SK-N-SH (cell line): ENCODE measurements around the gene PAQR6. TPM values are rescaled to one million over a fixed set of nuclear protein-coding genes. Genes with fewer than 3 reads are reported as not detected.

ENCODE experiments used
- CTCF ChIA-PET: fragments of 300-600, 350-600 bp; formaldehyde crosslinking; extraction: SDS; loops from one replicate; lab custom pipeline; 2021; lab: Yijun Ruan, JAX
- POLR2A ChIA-PET: fragments of 350-600 bp; sonication (Branson Sonifier 250); formaldehyde crosslinking; extraction: SDS; loops from one replicate; lab custom pipeline; 2020; ENCODE audit warnings: antibody characterized with exemption, inconsistent platforms; lab: Yijun Ruan, JAX
- DNase-seq: peaks from one replicate; pipeline ENCODE4 v3.0.0; 2012
- H2AFZ ChIP-seq: fragments of 200-600 bp; sonication (generic); 2 replicates; pipeline ENCODE4 v1.8.1; 2016; ENCODE audit warnings: antibody characterized with exemption, mild to moderate bottlenecking, low read depth
- H3F3A ChIP-seq: fragments of 200-600 bp; sonication (generic); replicated peaks from 2 replicates; pipeline ENCODE3; 2016; ENCODE audit warnings: antibody characterized with exemption, mild to moderate bottlenecking; ENCODE audit not compliant: insufficient read depth
- H3K27ac ChIP-seq, 2 experiments: fragments of 200-500 bp in 1 of 2; fragments of 200-600 bp in 1 of 2; sonication (Bioruptor generic) in 1 of 2; sonication (generic), shearing (Covaris generic) in 1 of 2; 2 replicates each; pipeline versions ENCODE4 v1.5.1 to v1.6.1; 2014 to 2016; ENCODE audit warnings: low read depth in 2 of 2, inconsistent platforms in 1 of 2, low read length in 1 of 2, mild to moderate bottlenecking in 1 of 2, mixed read lengths in 1 of 2
- H3K27me3 ChIP-seq: fragments of 200-600 bp; sonication (generic), shearing (Covaris generic); 2 replicates; pipeline ENCODE4 v1.6.1; 2016; ENCODE audit warnings: mixed run types; ENCODE audit not compliant: insufficient read depth
- H3K36me3 ChIP-seq, 2 experiments: fragments of 200-500 bp in 1 of 2; fragments of 200-600 bp in 1 of 2; sonication (Bioruptor generic) in 1 of 2; sonication (generic) in 1 of 2; replicated peaks in 1 of 2; 2 replicates each; pipeline versions ENCODE3 to v1.5.1; 2014 to 2016; ENCODE audit warnings: low read length in 1 of 2, mild to moderate bottlenecking in 1 of 2; ENCODE audit not compliant: insufficient read depth in 2 of 2, control insufficient read depth in 1 of 2
- H3K4me1 ChIP-seq, 2 experiments: fragments of 200-500 bp in 1 of 2; fragments of 200-600 bp in 1 of 2; sonication (Bioruptor generic) in 1 of 2; sonication (generic), shearing (Covaris generic) in 1 of 2; 2 replicates each; pipeline versions ENCODE4 v1.5.1 to v1.6.1; 2014 to 2016; ENCODE audit warnings: low read depth in 1 of 2, low read length in 1 of 2, mixed run types in 1 of 2; ENCODE audit not compliant: insufficient read depth in 2 of 2, control insufficient read depth in 1 of 2
- H3K4me2 ChIP-seq: fragments of 200-600 bp; sonication (generic), shearing (Covaris generic); 2 replicates; pipeline ENCODE4 v1.6.1; 2017; ENCODE audit warnings: mixed run types
- H3K4me3 ChIP-seq, 2 experiments: fragments of 200-500 bp in 1 of 2; fragments of 200-600 bp in 1 of 2; sonication (Bioruptor generic) in 1 of 2; sonication (generic), shearing (Covaris generic) in 1 of 2; 2 replicates each; pipeline versions ENCODE4 v1.5.1 to v1.8.1; 2014 to 2016; ENCODE audit warnings: low read depth in 2 of 2, inconsistent platforms in 1 of 2, low read length in 1 of 2, mild to moderate bottlenecking in 1 of 2, mixed read lengths in 1 of 2, moderate library complexity in 1 of 2
- H3K79me2 ChIP-seq: fragments of 200-600 bp; sonication (generic); 2 replicates; pipeline ENCODE4 v1.8.1; 2017; ENCODE audit warnings: mild to moderate bottlenecking; ENCODE audit not compliant: insufficient read depth
- H3K9ac ChIP-seq: fragments of 200-600 bp; sonication (generic); 2 replicates; pipeline ENCODE4 v1.6.1; 2017; ENCODE audit warnings: mixed run types
- H3K9me2 ChIP-seq: fragments of 200-600 bp; sonication (generic); 2 replicates; pipeline ENCODE4 v1.6.1; 2017; ENCODE audit warnings: mixed run types
- H3K9me3 ChIP-seq: fragments of 200-600 bp; sonication (generic); 2 replicates; pipeline ENCODE4 v1.6.1; 2017; ENCODE audit warnings: mixed run types, mild to moderate bottlenecking, moderate library complexity
- H4K20me1 ChIP-seq: fragments of 200-600 bp; sonication (generic); 2 replicates; pipeline ENCODE4 v1.6.1; 2017; ENCODE audit warnings: mild to moderate bottlenecking, mixed run types; ENCODE audit not compliant: insufficient read depth
- CHD2 ChIP-seq: fragments of 150-350 bp; IDR thresholded peaks from 2 replicates; pipeline ENCODE4 v1.6.1; 2018; ENCODE audit warnings: low read length; ENCODE audit not compliant: partially characterized antibody
- ELF1 ChIP-seq: IDR thresholded peaks from 2 replicates; pipeline ENCODE4 v1.4.0; 2012
- EZH2phosphoT487 ChIP-seq: fragments of 200-600 bp; sonication (generic); IDR thresholded peaks from 2 replicates; pipeline ENCODE4 v1.6.1; 2017; ENCODE audit warnings: low read depth, mixed run types, mild to moderate bottlenecking, antibody characterized with exemption, moderate library complexity, borderline replicate concordance
- FOXJ3 ChIP-seq: sonication (generic); formaldehyde crosslinking; IDR thresholded peaks from 2 replicates; pipeline ENCODE4 v1.5.1; 2020; ENCODE audit warnings: mild to moderate bottlenecking, missing genetic modification reagents
- FOXM1 ChIP-seq: IDR thresholded peaks from 2 replicates; pipeline ENCODE4 v1.4.0; 2012; ENCODE audit warnings: low read depth, mild to moderate bottlenecking
- GABPA ChIP-seq: IDR thresholded peaks from 2 replicates; pipeline ENCODE4 v1.4.0; 2012; ENCODE audit warnings: low read depth, mild to moderate bottlenecking
- GATA2 ChIP-seq: sonication (generic); formaldehyde crosslinking; IDR thresholded peaks from 2 replicates; pipeline ENCODE4 v1.5.0; 2020; ENCODE audit warnings: mild to moderate bottlenecking, missing genetic modification reagents
- MEF2A ChIP-seq: IDR thresholded peaks from 2 replicates; pipeline ENCODE4 v1.4.0; 2012; ENCODE audit warnings: low read depth, borderline replicate concordance
- MXI1 ChIP-seq: IDR thresholded peaks from 2 replicates; pipeline ENCODE4 v1.6.1; 2012; ENCODE audit warnings: mild to moderate bottlenecking, low read depth, low read length, improper control_type of control experiment
- NRF1 ChIP-seq: IDR thresholded peaks from 2 replicates; pipeline ENCODE4 v1.6.1; 2012; ENCODE audit warnings: low read depth, mild to moderate bottlenecking, low read length
- POLR2AphosphoS5 ChIP-seq: IDR thresholded peaks from 2 replicates; pipeline ENCODE4 v1.6.1; 2012; ENCODE audit warnings: low read depth, low read length
- RAD21 ChIP-seq: IDR thresholded peaks from 2 replicates; pipeline ENCODE4 v1.6.1; 2012; ENCODE audit warnings: mild to moderate bottlenecking, low read length
- RCOR1 ChIP-seq: fragments of 150-350 bp; IDR thresholded peaks from 2 replicates; pipeline ENCODE4 v1.6.1; 2017; ENCODE audit warnings: antibody characterized with exemption, low read length
- RFX5 ChIP-seq: IDR thresholded peaks from 2 replicates; pipeline ENCODE4 v1.6.1; 2012; ENCODE audit warnings: mild to moderate bottlenecking, improper control_type of control experiment, low read length
- RXRA ChIP-seq: IDR thresholded peaks from 2 replicates; pipeline ENCODE4 v1.4.0; 2012; ENCODE audit warnings: low read depth, mild to moderate bottlenecking, borderline replicate concordance
- SIN3A ChIP-seq: IDR thresholded peaks from 2 replicates; pipeline ENCODE4 v1.6.1; 2012; ENCODE audit warnings: low read depth, mild to moderate bottlenecking, low read length, moderate library complexity, borderline replicate concordance
- TEAD4 ChIP-seq: IDR thresholded peaks from 2 replicates; pipeline ENCODE4 v1.4.0; 2012; ENCODE audit warnings: mild to moderate bottlenecking, borderline replicate concordance; ENCODE audit not compliant: insufficient read depth
- whole genome bisulfite sequencing: methylation state at CpG from one replicate; pipeline ENCODE4 v1.1.6; 2017; ENCODE audit warnings: low lambda C conversion rate; 5-methylcytosine and 5-hydroxymethylcytosine counted together
- polyA plus RNA-seq, 3 experiments: library from polyadenylated mRNA; depleted of rRNA; stranded (reverse); fragments of >200 nt; gene quantifications; 2 replicates each; pipeline ENCODE4 v1.2.3, GENCODE V29; 2012
- TF ChIP-seq, protein P1 (sequence below): fragments of 150-350 bp; IDR thresholded peaks from 2 replicates; pipeline ENCODE4 v1.6.1; 2017; ENCODE audit warnings: antibody characterized with exemption, low read length, low read depth, borderline replicate concordance
- TF ChIP-seq, protein P2 (sequence below): fragments of 200-600 bp; sonication (generic); IDR thresholded peaks from 2 replicates; pipeline ENCODE4 v1.6.1; 2017; ENCODE audit warnings: antibody characterized with exemption, mild to moderate bottlenecking, moderate library complexity

The PAQR6 gene
- polyA plus RNA-seq, 1 of the 3 experiments (the other 2 are of a cell fraction), result 2.4 TPM

DNA sequence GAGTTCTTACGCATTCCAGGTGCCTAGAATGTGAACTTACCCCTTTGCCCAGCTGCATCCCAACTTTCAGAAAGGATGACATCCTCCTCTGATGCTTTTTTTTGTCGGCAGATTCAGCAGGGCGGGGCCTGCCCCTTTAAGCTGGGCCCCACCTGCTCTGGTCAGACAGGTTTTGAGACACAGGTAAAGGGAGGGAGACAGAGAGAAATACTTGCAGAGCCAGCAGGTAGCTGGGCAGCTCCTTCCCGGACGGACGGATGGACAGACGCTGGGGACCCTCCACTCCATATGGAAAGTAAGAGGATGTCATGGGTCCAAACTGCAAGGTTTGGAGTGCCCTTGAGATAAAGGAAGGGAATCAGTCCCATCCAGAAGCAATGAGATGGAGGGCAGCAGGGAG, 36.3 kb upstream of the PAQR6 start, which contains the start of gene TMEM79:
TSS of gene TMEM79 (plus strand) at position 214 of the 400 bp plus-strand sequence. CDS start 902 bp downstream, outside the sequence.
- Histone ChIP-seq H3K4me2 (peak within 1 kb of the TSS; percentile 88), H3K9ac (peak within 1 kb of the TSS; percentile 84), H3K4me3 (peak within 1 kb of the TSS; percentile 67 to 87), H2AFZ (peak within 1 kb of the TSS; percentile 95), H3K4me1 (peaks cover 10 to 17% of the 10 kb centered on the region in 2 experiments; a peak in 2 of 4 replicates), H3K9me2 (no peaks in the 10 kb centered on the region), H4K20me1 (peaks cover 28% of the 10 kb centered on the region), H3K27me3 (no peaks in the 10 kb centered on the region), H3K9me3 (no peaks in the 10 kb centered on the region), H3K79me2 (peaks cover 46% of the 10 kb centered on the region), H3K27ac (peak within 1 kb of the TSS; percentile 69 to 86; a peak in 3 of 4 replicates), H3F3A (peaks cover 14% of the 10 kb centered on the region), H3K36me3 (peaks cover 11 to 16% of the 10 kb centered on the region in 2 experiments)
- 92% methylated on average over 7 of the region's 7 CpGs for WGBS
- POLR2A ChIA-PET, result no interaction called here
- CTCF ChIA-PET, result interaction anchor here (1.1 to 2.4 kb wide), 6 partner anchors 15 to 218 kb away, joined by 3 to 8 read pairs (median 4); partner anchors contain the start of gene VHLL
- no peak for DNase-seq
- no peak for TF ChIP-seq RCOR1
- TF ChIP-seq EZH2phosphoT487, result no peak
- no peak for TF ChIP-seq FOXM1
- no peak for TF ChIP-seq FOXJ3 (CRISPR knock-in tag)
- TF ChIP-seq, protein P1, sequence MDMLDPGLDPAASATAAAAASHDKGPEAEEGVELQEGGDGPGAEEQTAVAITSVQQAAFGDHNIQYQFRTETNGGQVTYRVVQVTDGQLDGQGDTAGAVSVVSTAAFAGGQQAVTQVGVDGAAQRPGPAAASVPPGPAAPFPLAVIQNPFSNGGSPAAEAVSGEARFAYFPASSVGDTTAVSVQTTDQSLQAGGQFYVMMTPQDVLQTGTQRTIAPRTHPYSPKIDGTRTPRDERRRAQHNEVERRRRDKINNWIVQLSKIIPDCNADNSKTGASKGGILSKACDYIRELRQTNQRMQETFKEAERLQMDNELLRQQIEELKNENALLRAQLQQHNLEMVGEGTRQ, result no peak
- TF ChIP-seq, protein P2, sequence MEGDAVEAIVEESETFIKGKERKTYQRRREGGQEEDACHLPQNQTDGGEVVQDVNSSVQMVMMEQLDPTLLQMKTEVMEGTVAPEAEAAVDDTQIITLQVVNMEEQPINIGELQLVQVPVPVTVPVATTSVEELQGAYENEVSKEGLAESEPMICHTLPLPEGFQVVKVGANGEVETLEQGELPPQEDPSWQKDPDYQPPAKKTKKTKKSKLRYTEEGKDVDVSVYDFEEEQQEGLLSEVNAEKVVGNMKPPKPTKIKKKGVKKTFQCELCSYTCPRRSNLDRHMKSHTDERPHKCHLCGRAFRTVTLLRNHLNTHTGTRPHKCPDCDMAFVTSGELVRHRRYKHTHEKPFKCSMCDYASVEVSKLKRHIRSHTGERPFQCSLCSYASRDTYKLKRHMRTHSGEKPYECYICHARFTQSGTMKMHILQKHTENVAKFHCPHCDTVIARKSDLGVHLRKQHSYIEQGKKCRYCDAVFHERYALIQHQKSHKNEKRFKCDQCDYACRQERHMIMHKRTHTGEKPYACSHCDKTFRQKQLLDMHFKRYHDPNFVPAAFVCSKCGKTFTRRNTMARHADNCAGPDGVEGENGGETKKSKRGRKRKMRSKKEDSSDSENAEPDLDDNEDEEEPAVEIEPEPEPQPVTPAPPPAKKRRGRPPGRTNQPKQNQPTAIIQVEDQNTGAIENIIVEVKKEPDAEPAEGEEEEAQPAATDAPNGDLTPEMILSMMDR, result no peak
- TF ChIP-seq GATA2, result no peak
- TF ChIP-seq MXI1, result no peak
- no peak for TF ChIP-seq SIN3A
- no peak for TF ChIP-seq ELF1
- TF ChIP-seq RFX5, result no peak
- TF ChIP-seq POLR2AphosphoS5, result no peak
- no peak for TF ChIP-seq NRF1
- no peak for TF ChIP-seq RAD21
- no peak for TF ChIP-seq CHD2
- no peak for TF ChIP-seq MEF2A
- TF ChIP-seq GABPA, result no peak
- no peak for TF ChIP-seq RXRA
- TF ChIP-seq TEAD4, result no peak
